NT2/D1 (cell line): Measurements from ENCODE around the gene LRRN4.

ENCODE experiments used
- YY1 ChIP-seq: IDR thresholded peaks from 2 replicates; pipeline ENCODE4 v1.6.1; 2011; ENCODE audit not compliant: insufficient read length, insufficient read depth
- ZNF274 ChIP-seq: IDR thresholded peaks from 2 replicates; pipeline ENCODE4 v1.6.1; 2011; ENCODE audit warnings: mild to moderate bottlenecking, low read depth, low read length

DNA sequence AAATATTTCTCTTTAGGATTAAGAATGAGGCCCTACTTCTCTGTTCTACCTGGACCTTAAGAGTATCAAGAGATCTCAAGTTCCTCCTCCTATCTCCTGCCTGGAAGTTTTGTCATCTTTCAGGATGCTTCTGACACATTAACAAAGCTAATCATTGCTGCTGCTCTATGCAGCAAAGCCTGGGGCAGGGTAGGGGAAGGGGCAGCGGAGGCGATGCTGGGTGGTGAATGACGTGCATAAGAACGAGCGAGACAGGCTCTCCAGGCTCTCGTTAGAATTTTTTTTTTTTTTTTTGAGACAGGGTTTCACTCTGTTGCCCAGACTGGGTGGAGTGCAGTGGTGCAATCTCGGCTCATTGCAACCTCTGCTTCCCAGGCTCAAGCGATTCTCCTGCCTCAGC lies 37.8 kb upstream of the LRRN4 start:
- TF ChIP-seq ZNF274 (no peak), YY1 (no peak)
